ENCODE results near the gene FAM163B. TPM values are rescaled to one million over a fixed set of nuclear protein-coding genes. Genes with fewer than 3 reads are reported as not detected.

Gene FAM163B
- total and polyA plus RNA-seq, 4 donors, result 2.1 to 4.0 (median 3.4) TPM

DNA sequence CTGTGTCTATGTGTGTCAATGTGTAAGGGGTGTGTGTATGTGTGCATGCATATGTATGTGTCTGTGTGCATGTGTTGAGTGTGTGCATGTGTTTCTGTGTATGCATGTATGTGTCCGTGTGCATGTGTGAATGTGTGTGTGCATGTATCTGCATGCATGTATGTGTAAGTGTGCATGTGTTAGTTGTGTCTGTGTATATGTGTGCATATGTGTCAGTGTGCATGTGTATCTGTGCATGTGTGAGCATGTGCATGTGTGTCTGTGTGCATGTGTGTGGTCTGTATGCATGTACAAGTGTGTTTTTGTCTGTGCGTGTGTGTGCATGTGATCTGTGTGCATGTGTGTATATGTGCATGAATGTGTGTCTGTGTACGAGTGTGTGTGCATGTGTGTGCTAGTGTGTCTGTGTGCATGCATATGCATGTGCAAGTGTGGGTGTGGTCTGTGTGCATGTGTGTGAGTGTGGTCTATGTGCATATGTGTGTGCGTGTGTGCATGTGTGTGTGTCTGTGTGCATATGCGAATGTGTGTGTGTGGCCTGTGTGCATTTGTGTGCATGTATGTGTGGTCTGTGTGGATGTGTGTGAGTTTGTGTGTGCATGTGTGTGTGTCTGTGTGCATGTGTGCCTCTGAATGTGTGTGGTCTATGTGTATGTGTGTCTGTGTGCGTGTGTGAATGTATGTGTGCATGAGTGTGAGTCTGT, 9.6 kb downstream of the FAM163B start:
- H3K9ac ChIP-seq (ENCODE audit: low read depth in 1 of 2, low read length in 2 of 2), result no peak overlapping the region
- H3K27me3 ChIP-seq (ENCODE audit: control insufficient read depth in 4 of 4, insufficient read depth in 4 of 4, low read length in 3 of 4), result no peaks in the 10 kb centered on the region
- no peak overlapping the region for H3K4me3 ChIP-seq (ENCODE audit: low read depth in 1 of 3, low read length in 3 of 3)
- H3K4me1 ChIP-seq (ENCODE audit: control insufficient read depth in 4 of 4, insufficient read depth in 4 of 4, low read length in 3 of 4), result no peaks in the 10 kb centered on the region
- TF ChIP-seq, protein P1, sequence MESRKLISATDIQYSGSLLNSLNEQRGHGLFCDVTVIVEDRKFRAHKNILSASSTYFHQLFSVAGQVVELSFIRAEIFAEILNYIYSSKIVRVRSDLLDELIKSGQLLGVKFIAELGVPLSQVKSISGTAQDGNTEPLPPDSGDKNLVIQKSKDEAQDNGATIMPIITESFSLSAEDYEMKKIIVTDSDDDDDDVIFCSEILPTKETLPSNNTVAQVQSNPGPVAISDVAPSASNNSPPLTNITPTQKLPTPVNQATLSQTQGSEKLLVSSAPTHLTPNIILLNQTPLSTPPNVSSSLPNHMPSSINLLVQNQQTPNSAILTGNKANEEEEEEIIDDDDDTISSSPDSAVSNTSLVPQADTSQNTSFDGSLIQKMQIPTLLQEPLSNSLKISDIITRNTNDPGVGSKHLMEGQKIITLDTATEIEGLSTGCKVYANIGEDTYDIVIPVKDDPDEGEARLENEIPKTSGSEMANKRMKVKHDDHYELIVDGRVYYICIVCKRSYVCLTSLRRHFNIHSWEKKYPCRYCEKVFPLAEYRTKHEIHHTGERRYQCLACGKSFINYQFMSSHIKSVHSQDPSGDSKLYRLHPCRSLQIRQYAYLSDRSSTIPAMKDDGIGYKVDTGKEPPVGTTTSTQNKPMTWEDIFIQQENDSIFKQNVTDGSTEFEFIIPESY (IDR thresholded peaks at IDR 0.05), result no peak
- TF ChIP-seq NR2F2 (IDR thresholded peaks at IDR 0.05) (no peak), HNF4A (conservative IDR thresholded peaks at IDR 0.05) (no peak), EGR1 (IDR thresholded peaks at IDR 0.05; ENCODE audit: low read depth in 2 of 2) (no peak), RXRA (IDR thresholded peaks at IDR 0.05) (no peak), RAD21 (IDR thresholded peaks at IDR 0.05) (no peak), SP1 (IDR thresholded peaks at IDR 0.05) (no peak), HNF4G (IDR thresholded peaks at IDR 0.05) (no peak), FOXA1 (IDR thresholded peaks at IDR 0.05) (no peak)
- TF ChIP-seq, protein P2, sequence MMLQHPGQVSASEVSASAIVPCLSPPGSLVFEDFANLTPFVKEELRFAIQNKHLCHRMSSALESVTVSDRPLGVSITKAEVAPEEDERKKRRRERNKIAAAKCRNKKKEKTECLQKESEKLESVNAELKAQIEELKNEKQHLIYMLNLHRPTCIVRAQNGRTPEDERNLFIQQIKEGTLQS (IDR thresholded peaks at IDR 0.05), result no peak
- peaks cover 3 to 18% (median 8%) of the 10 kb centered on the region in 4 donors for H3K9me3 ChIP-seq (ENCODE audit: control insufficient read depth in 4 of 4, low read length in 3 of 4)
- no peak overlapping the region for H3K27ac ChIP-seq (ENCODE audit: low read depth in 1 of 2, low read length in 2 of 2)
- DNase-seq (ENCODE audit: low spot score), result no peak
- no peaks in the 10 kb centered on the region for H3K36me3 ChIP-seq (ENCODE audit: control insufficient read depth in 4 of 4, insufficient read depth in 3 of 4, low read depth in 1 of 4, low read length in 3 of 4)
- 95% methylated on average over 6 of the region's 6 CpGs for WGBS

DNA sequence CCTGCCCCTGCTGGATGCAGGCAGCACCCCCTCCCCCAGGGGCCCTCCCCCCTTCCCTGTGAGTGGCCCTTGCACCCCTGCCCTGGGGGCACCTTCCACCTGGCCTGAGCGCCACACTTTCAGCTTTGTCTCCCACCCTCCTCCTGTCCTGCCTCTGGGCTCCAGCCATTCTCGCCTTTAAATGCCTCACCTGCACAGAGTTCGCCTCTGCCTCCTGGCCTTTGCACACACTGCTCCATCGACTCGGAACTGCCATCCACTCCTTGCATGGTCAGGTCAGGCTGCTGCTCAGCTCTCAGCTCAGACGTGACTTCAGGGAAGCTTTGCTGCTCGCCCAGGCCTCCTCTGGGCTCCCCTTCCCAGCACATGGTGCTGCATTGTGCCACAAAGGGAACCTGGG, 10.2 kb downstream of the FAM163B start:
- no peak overlapping the region for H3K9ac ChIP-seq (ENCODE audit: low read depth in 1 of 2, low read length in 2 of 2)
- no peak for DNase-seq (ENCODE audit: low spot score)
- no peak overlapping the region for H3K27ac ChIP-seq (ENCODE audit: low read depth in 1 of 2, low read length in 2 of 2)
- no peak overlapping the region for H3K4me3 ChIP-seq (ENCODE audit: low read depth in 1 of 3, low read length in 3 of 3)
- no peaks in the 10 kb centered on the region for H3K27me3 ChIP-seq (ENCODE audit: control insufficient read depth in 4 of 4, insufficient read depth in 4 of 4, low read length in 3 of 4)
- TF ChIP-seq, protein P2 (IDR thresholded peaks at IDR 0.05), result no peak
- TF ChIP-seq HNF4A (conservative IDR thresholded peaks at IDR 0.05), result no peak
- TF ChIP-seq FOXA2 (IDR thresholded peaks at IDR 0.05), result no peak
- no peaks in the 10 kb centered on the region for H3K4me1 ChIP-seq (ENCODE audit: control insufficient read depth in 4 of 4, insufficient read depth in 4 of 4, low read length in 3 of 4)
- H3K36me3 ChIP-seq (ENCODE audit: control insufficient read depth in 4 of 4, insufficient read depth in 3 of 4, low read depth in 1 of 4, low read length in 3 of 4), result no peaks in the 10 kb centered on the region
- 88% methylated on average over 7 of the region's 7 CpGs for WGBS
- H3K9me3 ChIP-seq (ENCODE audit: control insufficient read depth in 4 of 4, low read length in 3 of 4), result peaks cover 3 to 18% (median 8%) of the 10 kb centered on the region in 4 donors

DNA sequence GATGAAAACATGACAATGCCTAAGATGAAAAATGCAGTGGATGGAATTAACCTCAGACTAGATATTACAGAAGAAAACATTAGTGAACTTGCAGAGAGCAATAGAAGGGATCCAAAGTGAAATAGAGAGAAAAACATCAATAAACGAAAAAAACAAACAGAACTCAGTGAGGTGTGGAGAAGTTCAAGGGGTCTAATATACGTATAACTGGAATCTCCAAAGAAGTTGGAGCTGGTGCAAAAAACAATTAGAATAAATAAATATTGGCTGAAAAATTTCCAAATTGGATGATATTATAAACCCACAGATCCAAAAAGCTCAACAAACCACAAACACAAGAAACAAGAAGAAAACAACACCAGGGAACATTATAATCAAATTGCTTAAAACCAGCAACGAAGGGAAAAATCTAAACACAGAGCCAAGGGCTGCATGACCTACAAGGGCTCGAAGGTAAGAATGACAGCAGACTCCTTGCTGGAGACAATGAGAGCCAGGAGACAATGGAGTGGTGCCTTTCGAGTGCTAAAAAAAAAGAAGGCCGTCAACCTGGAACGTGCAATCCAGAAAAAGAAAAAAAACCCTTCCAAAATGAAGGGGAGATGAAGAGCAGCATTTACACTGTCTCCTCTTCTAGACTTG, 11.8 kb downstream of the FAM163B start:
- TF ChIP-seq, protein P3, sequence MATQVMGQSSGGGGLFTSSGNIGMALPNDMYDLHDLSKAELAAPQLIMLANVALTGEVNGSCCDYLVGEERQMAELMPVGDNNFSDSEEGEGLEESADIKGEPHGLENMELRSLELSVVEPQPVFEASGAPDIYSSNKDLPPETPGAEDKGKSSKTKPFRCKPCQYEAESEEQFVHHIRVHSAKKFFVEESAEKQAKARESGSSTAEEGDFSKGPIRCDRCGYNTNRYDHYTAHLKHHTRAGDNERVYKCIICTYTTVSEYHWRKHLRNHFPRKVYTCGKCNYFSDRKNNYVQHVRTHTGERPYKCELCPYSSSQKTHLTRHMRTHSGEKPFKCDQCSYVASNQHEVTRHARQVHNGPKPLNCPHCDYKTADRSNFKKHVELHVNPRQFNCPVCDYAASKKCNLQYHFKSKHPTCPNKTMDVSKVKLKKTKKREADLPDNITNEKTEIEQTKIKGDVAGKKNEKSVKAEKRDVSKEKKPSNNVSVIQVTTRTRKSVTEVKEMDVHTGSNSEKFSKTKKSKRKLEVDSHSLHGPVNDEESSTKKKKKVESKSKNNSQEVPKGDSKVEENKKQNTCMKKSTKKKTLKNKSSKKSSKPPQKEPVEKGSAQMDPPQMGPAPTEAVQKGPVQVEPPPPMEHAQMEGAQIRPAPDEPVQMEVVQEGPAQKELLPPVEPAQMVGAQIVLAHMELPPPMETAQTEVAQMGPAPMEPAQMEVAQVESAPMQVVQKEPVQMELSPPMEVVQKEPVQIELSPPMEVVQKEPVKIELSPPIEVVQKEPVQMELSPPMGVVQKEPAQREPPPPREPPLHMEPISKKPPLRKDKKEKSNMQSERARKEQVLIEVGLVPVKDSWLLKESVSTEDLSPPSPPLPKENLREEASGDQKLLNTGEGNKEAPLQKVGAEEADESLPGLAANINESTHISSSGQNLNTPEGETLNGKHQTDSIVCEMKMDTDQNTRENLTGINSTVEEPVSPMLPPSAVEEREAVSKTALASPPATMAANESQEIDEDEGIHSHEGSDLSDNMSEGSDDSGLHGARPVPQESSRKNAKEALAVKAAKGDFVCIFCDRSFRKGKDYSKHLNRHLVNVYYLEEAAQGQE (IDR thresholded peaks at IDR 0.05), result no peak
- no peak for TF ChIP-seq YY1 (IDR thresholded peaks at IDR 0.05)
- no peak for TF ChIP-seq SP1 (IDR thresholded peaks at IDR 0.05)
- TF ChIP-seq, protein P4, sequence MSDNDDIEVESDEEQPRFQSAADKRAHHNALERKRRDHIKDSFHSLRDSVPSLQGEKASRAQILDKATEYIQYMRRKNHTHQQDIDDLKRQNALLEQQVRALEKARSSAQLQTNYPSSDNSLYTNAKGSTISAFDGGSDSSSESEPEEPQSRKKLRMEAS (IDR thresholded peaks at IDR 0.05), result no peak
- TF ChIP-seq HNF4A (conservative IDR thresholded peaks at IDR 0.05), result no peak
- no peak for TF ChIP-seq FOXA1 (IDR thresholded peaks at IDR 0.05)
- no peak for TF ChIP-seq TAF1 (conservative IDR thresholded peaks at IDR 0.05)
- TF ChIP-seq GABPA (IDR thresholded peaks at IDR 0.05 in 1 of 2, conservative IDR thresholded peaks at IDR 0.05 in 1 of 2), result no peak
- no peak for TF ChIP-seq FOXA2 (IDR thresholded peaks at IDR 0.05)
- H3K4me1 ChIP-seq (ENCODE audit: control insufficient read depth in 4 of 4, insufficient read depth in 4 of 4, low read length in 3 of 4), result no peaks in the 10 kb centered on the region
- peaks cover 3 to 18% (median 8%) of the 10 kb centered on the region in 4 donors for H3K9me3 ChIP-seq (ENCODE audit: control insufficient read depth in 4 of 4, low read length in 3 of 4)
- WGBS, result 77% methylated on average over 7 of the region's 7 CpGs
- no peak overlapping the region for H3K4me3 ChIP-seq (ENCODE audit: low read depth in 1 of 3, low read length in 3 of 3)
- H3K27me3 ChIP-seq (ENCODE audit: control insufficient read depth in 4 of 4, insufficient read depth in 4 of 4, low read length in 3 of 4), result no peaks in the 10 kb centered on the region
- H3K9ac ChIP-seq (ENCODE audit: low read depth in 1 of 2, low read length in 2 of 2), result no peak overlapping the region
- no peak overlapping the region for H3K27ac ChIP-seq (ENCODE audit: low read depth in 1 of 2, low read length in 2 of 2)
- DNase-seq (ENCODE audit: low spot score), result no peak
- H3K36me3 ChIP-seq (ENCODE audit: control insufficient read depth in 4 of 4, insufficient read depth in 3 of 4, low read depth in 1 of 4, low read length in 3 of 4), result no peaks in the 10 kb centered on the region

Measured in liver (tissue), 9 donors.